ENCODE data around the gene WWC2.
"Not testable (repeated sequence)": the region's sequence is repeated elsewhere in the genome, so short reads cannot be mapped to it uniquely, and the experiment has no call there.

WWC2 gene

GRCh38 chr4:183299464-183299863 lies 200.4 kb downstream of the WWC2 start:
- no peak for DNase-seq (ENCODE audit: low read depth)

- DNase-seq (ENCODE audit: low read depth) = no peak
Observed at GRCh38 chr4:183300070-183300469, 201.0 kb downstream of the WWC2 start.

DNA sequence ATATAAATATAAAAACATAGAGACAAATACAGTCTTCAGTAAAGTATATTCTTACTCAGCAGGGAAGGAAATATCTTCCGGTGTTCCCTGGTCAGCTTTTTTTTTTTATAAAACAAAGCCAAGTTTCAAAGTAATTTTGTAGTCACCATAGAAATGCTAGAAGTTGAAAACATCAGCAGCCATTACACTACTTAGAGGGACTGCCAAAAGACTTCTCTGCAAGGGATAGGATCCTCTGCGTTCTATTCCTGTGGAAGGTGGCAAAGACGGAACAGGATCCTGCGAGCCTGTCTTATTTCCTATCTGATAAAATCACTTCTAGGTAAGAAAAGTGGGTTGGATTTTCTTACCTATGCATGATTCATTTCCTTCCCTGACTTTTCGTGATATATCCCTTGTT lies 201.6 kb downstream of the WWC2 start:
- no peak for DNase-seq (ENCODE audit: low read depth)

DNA sequence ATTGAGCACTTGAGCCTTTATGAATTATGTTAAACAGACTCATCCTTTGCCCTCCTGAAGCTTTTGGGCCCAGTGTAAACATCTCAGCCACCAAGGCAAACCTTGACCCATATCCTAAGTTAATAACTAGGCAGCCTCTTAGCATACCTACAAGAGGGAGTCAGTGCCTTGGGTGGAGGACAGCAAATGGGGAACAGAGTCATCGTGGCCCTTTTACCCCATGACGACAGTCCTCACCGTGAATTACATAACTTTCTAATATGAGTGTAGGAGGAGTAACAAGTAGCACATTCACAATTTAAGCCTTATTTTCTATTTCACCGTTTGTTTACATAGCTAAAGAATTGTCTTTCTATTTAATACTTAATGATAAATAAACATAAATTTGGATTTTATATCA lies 204.2 kb downstream of the WWC2 start:
- DNase-seq (ENCODE audit: low read depth) = no peak

- DNase-seq (ENCODE audit: low read depth) = no peak
Observed at GRCh38 chr4:183304067-183304466, 205.0 kb downstream of the WWC2 start.

- DNase-seq (ENCODE audit: low read depth) = no peak
Observed at GRCh38 chr4:183304538-183304937, 205.5 kb downstream of the WWC2 start.

GRCh38 chr4:183306811-183307210 lies 207.8 kb downstream of the WWC2 start:
- no peak for DNase-seq (ENCODE audit: low read depth)

- no peak for DNase-seq (ENCODE audit: low read depth)
Observed at GRCh38 chr4:183312841-183313240, 213.8 kb downstream of the WWC2 start.

- DNase-seq (ENCODE audit: low read depth) = no peak
Observed at GRCh38 chr4:183314336-183314735, 215.3 kb downstream of the WWC2 start.

DNA sequence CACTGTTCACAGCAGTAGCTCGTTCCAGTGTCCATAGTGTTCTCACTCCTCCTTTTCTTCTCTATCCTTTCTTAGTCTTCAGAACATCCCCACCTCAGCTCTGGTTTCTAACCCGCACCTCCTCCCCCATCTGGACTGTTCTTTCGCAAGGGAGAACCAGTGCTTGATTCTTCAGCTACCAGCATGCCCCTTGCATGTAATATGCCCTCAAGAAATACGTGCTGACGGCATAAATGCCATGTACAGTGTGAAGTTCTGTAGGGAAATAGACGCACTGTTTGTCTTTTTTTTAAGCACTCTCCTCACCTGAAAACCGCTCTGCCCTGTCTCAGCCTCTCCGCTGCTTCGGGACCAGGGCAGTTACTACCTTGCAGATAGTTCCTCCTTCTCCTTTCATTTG lies 215.7 kb downstream of the WWC2 start:
- DNase-seq (ENCODE audit: low read depth) = no peak

- DNase-seq (ENCODE audit: low read depth) = no peak
Observed at GRCh38 chr4:183318656-183319055, 219.6 kb downstream of the WWC2 start.

DNA sequence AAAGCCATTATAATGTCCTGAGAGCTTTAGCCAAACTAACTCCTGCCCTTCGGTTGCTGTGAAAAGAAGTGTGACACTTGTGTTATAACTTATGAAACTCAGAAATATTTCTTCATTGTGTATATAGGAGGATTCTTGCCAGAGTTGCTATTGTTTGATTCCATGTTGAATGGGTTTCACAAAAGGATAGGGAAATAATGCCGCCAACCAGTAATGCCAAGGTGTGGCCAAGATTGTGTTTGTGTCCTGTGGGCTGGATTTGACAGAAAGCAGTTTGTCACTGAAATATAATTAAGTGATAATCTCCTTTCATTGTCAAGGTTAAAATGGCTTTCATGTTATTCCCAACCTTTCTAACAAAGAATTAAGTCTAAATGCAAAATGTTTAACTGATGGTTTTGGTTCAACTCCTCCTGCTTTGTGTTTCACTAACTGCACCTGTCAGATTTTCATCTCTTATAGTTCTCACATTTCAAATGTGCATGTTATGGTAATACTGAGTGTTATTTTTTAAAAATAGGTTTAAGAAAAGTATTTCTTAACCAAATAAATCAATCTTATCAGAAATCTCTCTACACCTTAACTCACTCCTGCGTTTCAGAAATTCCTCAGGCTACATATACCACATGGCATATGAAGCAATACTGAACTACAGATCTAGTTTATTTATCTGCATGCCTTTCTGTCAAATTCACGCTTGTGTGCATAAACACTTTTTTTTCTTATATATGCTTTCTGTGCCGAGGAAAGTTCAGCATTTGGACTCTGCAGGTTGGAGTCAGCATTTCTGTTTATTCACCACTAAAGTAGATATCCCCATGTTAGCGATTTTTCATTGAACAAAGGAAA lies 221.4 kb downstream of the WWC2 start, which contains the start of gene CLDN22:
CLDN22 (minus strand) TSS at position 66 of the 849 bp plus-strand sequence; CDS start at position 8, 58 bp downstream.
- DNase-seq (ENCODE audit: low read depth) = no peak

DNA sequence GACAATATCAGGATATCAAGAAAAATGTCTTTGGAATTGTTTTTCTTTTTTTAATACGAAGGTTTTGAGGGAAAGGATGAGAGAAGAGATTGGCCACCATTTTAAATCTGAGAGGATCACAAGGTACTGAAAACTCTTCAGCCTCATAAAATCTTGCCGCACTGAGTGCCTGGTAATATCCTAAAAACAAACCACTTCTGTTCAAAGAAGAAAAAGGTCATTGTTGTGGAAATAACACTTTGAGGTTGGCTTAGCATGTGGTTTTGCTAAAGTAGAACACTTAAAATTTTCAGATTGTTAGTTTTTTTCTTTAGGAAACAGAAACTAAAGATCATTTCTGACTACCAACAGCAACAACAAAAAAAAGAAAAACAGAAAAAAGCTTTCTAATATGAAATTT lies 222.0 kb downstream of the WWC2 start:
- no peak for DNase-seq (ENCODE audit: low read depth)

DNA sequence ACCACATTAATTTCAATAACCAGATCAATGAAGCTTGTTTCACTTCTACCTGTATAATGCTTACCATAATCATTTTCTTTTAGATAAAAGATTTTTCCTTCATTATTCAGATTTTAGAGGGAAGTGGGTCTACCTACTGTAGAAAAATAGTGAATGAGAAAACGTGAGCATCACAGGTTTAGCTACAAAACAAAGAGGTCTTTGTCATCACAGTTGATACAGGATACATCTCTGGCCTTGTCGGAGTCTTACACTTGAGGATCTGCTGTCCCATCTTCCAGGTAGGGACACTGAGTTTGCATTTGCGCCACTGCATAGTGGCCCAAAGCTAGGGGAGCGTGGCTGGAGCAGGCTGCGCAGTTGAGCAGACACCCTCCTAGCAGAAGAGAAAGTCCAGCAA lies 222.5 kb downstream of the WWC2 start:
- no peak for DNase-seq (ENCODE audit: low read depth)

GRCh38 chr4:183322326-183322725 lies 223.3 kb downstream of the WWC2 start, which contains the start of gene CLDN24:
CLDN24 (minus strand) TSS chr4:183322426; CDS start chr4:183322426, 0 bp downstream.
- DNase-seq (ENCODE audit: low read depth) = no peak

GRCh38 chr4:183323295-183323694 lies 224.2 kb downstream of the WWC2 start:
- no peak for DNase-seq (ENCODE audit: low read depth)

- not testable (repeated sequence) for DNase-seq (ENCODE audit: low read depth)
Observed at GRCh38 chr4:183324056-183324455, 225.0 kb downstream of the WWC2 start.

GRCh38 chr4:183324619-183325018 lies 225.6 kb downstream of the WWC2 start:
- no peak for DNase-seq (ENCODE audit: low read depth)

DNA sequence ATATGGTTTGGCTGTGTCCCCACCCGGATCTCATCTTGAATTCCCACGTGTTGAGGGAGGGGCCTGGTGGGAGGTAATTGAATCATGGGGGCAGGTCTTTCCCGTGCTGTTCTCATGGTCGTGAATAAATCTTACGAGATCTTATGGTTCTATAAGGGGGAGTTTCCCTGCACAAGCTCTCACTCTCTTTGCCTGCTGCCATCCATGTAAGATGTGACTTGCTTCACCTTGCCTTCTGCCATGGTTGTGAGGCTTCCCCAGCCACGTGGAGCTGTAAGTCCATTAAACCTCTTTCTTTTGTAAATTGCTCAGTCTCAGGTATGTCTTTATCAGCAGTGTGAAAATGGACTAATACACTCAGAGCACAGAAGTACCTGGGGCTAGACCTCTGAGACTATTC lies 227.3 kb downstream of the WWC2 start:
- not testable (repeated sequence) for DNase-seq (ENCODE audit: low read depth)

GRCh38 chr4:183326853-183327252 lies 227.8 kb downstream of the WWC2 start:
- no peak for DNase-seq (ENCODE audit: low read depth)

GRCh38 chr4:183327827-183328226 lies 228.8 kb downstream of the WWC2 start:
- DNase-seq (ENCODE audit: low read depth) = no peak

- no peak for DNase-seq (ENCODE audit: low read depth)
Observed at GRCh38 chr4:183328832-183329231, 229.8 kb downstream of the WWC2 start.

GRCh38 chr4:183329244-183329643 lies 230.2 kb downstream of the WWC2 start:
- DNase-seq (ENCODE audit: low read depth) = no peak

Data from fibroblast of gingiva (primary cell).